Astrocyte (in vitro differentiated cells and primary cell): Measurements from ENCODE around the gene CLCN7. TPM values are rescaled to one million over a fixed set of nuclear protein-coding genes. Genes with fewer than 3 reads are reported as not detected.

Experiments used
- total RNA-seq: library from RNA; stranded (reverse); gene quantifications from 2 replicates; pipeline ENCODE4 v1.2.1, GENCODE V29; 2021

The CLCN7 gene
- total RNA-seq, 1 donor from 2014 or later: 66.7 TPM

Other genes starting within 250 kb of the CLCN7 start
- not detected in 2 replicates for gene TPSG1, start 249.8 kb downstream of the CLCN7 start, total RNA-seq
- not detected in 2 replicates for gene TPSB2, start 244.8 kb downstream of the CLCN7 start, total RNA-seq
- gene TPSAB1, start 234.3 kb downstream of the CLCN7 start, total RNA-seq: not detected in 2 replicates
- gene TPSD1, start 219.0 kb downstream of the CLCN7 start, total RNA-seq: not detected in 2 replicates
- 135 and 143 TPM in 2 replicates for gene UBE2I, start 165.4 kb downstream of the CLCN7 start, total RNA-seq
- gene BAIAP3, start 141.4 kb downstream of the CLCN7 start, total RNA-seq: 1.4 and 2.6 TPM in 2 replicates
- 60.1 and 63.3 TPM in 2 replicates for gene TSR3, start 123.2 kb downstream of the CLCN7 start, total RNA-seq
- 45.5 and 60.5 TPM in 2 replicates for gene GNPTG, start 123.1 kb downstream of the CLCN7 start, total RNA-seq
- 10.7 and 11.1 TPM in 2 replicates for gene UNKL, start 60.3 kb downstream of the CLCN7 start, total RNA-seq
- 12.7 and 13.5 TPM in 2 replicates for gene UQCC4, start 54.3 kb downstream of the CLCN7 start, total RNA-seq
- not detected in 2 replicates for gene PERCC1, start 44.0 kb downstream of the CLCN7 start, total RNA-seq
- gene CCDC154, start 30.5 kb downstream of the CLCN7 start, total RNA-seq: 1.4 and 1.5 TPM in 2 replicates
- not detected in 2 replicates for gene PTX4, start 13.9 kb upstream of the CLCN7 start, total RNA-seq
- gene TELO2, start 18.3 kb upstream of the CLCN7 start, total RNA-seq: 21.1 and 22.0 TPM in 2 replicates
- not detected in 2 replicates for gene TMEM204, start 58.6 kb upstream of the CLCN7 start, total RNA-seq
- 15.7 and 16.3 TPM in 2 replicates for gene IFT140, start 137.0 kb upstream of the CLCN7 start, total RNA-seq
- 15.7 and 18.0 TPM in 2 replicates for gene CRAMP1, start 137.3 kb upstream of the CLCN7 start, total RNA-seq
- gene JPT2, start 203.3 kb upstream of the CLCN7 start, total RNA-seq: 122 and 143 TPM in 2 replicates
- gene MAPK8IP3, start 231.2 kb upstream of the CLCN7 start, total RNA-seq: 85.5 and 92.4 TPM in 2 replicates